K562 (cell line): ENCODE results near the gene EFNA1. TPM values are rescaled to one million over a fixed set of nuclear protein-coding genes. Genes with fewer than 3 reads are reported as not detected.
A peak's percentile ranks its signal among the peaks of the same experiment; 100 is the strongest.

Source experiments
- C11orf30 ChIP-seq: fragments of 450-650 bp; IDR thresholded peaks from 2 replicates; pipeline ENCODE4 v1.6.1; 2016; ENCODE audit warnings: low read depth, mild to moderate bottlenecking
- DDX20 ChIP-seq: fragments of 450-650 bp; IDR thresholded peaks from 2 replicates; pipeline ENCODE4 v1.6.1; 2016; ENCODE audit warnings: missing genetic modification characterization, low read depth, mild to moderate bottlenecking, missing compliant biosample characterization, moderate library complexity
- L3MBTL2 ChIP-seq: fragments of 450-650 bp; IDR thresholded peaks from 2 replicates; pipeline ENCODE4 v1.6.1; 2016; ENCODE audit warnings: mild to moderate bottlenecking, moderate library complexity
- LEF1 ChIP-seq: fragments of 450-650 bp; IDR thresholded peaks from 2 replicates; pipeline ENCODE4 v1.6.1; 2016; ENCODE audit warnings: mild to moderate bottlenecking
- MAFF ChIP-seq: IDR thresholded peaks from 2 replicates; pipeline ENCODE4 v1.6.1; 2012; ENCODE audit warnings: low read length, improper control_type of control experiment
- MAFG ChIP-seq: fragments of 450-650 bp; conservative IDR thresholded peaks from 2 replicates; pipeline ENCODE4 v1.6.1; 2016; ENCODE audit warnings: missing genetic modification characterization, missing compliant biosample characterization
- PHF8 ChIP-seq: fragments of 200-600 bp; sonication (generic); IDR thresholded peaks from 2 replicates; pipeline ENCODE4 v1.6.1; 2012; ENCODE audit warnings: mixed run types, mild to moderate bottlenecking, inconsistent platforms, low read length, moderate library complexity, borderline replicate concordance
- TSC22D4 ChIP-seq: fragments of 450-650 bp; IDR thresholded peaks from 2 replicates; pipeline ENCODE4 v1.6.1; 2016; ENCODE audit warnings: missing genetic modification characterization, missing biosample characterization, control low read depth
- ZNF263 ChIP-seq: sonication (generic); formaldehyde crosslinking; IDR thresholded peaks from 2 replicates; pipeline ENCODE4 v1.8.0; 2022; ENCODE audit warnings: mild to moderate bottlenecking, missing genetic modification reagents, borderline replicate concordance
- ZNF3 ChIP-seq: fragments of 250-450 bp; sonication (Bioruptor Pico); IDR thresholded peaks from 2 replicates; pipeline ENCODE4 v1.5.0; 2021; ENCODE audit warnings: mild to moderate bottlenecking, moderate library complexity
- ZNF316 ChIP-seq: fragments of 450-650 bp; IDR thresholded peaks from 2 replicates; pipeline ENCODE4 v1.6.1; 2016
- polyA plus RNA-seq, 8 experiments: library from polyadenylated mRNA; depleted of rRNA in 4 of 8; stranded (reverse) in 5 of 8; unstranded in 3 of 8; fragments of >200 nt; fragmentation: Nextera tagmentation in 2 of 8; fragmentation: Illumina TruSeq in 1 of 8; extraction: Ambion mirVana in 2 of 8; extraction: Trizol in 1 of 8; gene quantifications; 2 replicates each; pipeline versions ENCODE4 v1.2.1 to v1.2.3, GENCODE V29; 2011 to 2014; ENCODE audit warnings: inconsistent platforms in 1 of 8, missing spikeins in 1 of 8
- total RNA-seq, 7 experiments: library from RNA; depleted of rRNA in 6 of 7; stranded (reverse); fragments of >200 nt in 6 of 7; fragmentation: Illumina TruSeq in 2 of 7; extraction: Trizol in 2 of 7; gene quantifications; 2 replicates each; pipeline versions ENCODE4 v1.2.1 to v1.2.3, GENCODE V29; 2011 to 2021; ENCODE audit warnings: low replicate concordance in 1 of 7
- TF ChIP-seq, protein P1 (sequence below): fragments of 150-350 bp; IDR thresholded peaks from 2 replicates; pipeline ENCODE4 v1.6.1; 2014; ENCODE audit warnings: low read depth, mild to moderate bottlenecking, low read length, borderline replicate concordance

EFNA1 gene
- total and polyA plus RNA-seq, 9 of the 15 experiments (the other 6 are each of a cell fraction or from before 2014, with no cell fraction given): 2.1 to 9.3 (median 3.0) TPM

DNA sequence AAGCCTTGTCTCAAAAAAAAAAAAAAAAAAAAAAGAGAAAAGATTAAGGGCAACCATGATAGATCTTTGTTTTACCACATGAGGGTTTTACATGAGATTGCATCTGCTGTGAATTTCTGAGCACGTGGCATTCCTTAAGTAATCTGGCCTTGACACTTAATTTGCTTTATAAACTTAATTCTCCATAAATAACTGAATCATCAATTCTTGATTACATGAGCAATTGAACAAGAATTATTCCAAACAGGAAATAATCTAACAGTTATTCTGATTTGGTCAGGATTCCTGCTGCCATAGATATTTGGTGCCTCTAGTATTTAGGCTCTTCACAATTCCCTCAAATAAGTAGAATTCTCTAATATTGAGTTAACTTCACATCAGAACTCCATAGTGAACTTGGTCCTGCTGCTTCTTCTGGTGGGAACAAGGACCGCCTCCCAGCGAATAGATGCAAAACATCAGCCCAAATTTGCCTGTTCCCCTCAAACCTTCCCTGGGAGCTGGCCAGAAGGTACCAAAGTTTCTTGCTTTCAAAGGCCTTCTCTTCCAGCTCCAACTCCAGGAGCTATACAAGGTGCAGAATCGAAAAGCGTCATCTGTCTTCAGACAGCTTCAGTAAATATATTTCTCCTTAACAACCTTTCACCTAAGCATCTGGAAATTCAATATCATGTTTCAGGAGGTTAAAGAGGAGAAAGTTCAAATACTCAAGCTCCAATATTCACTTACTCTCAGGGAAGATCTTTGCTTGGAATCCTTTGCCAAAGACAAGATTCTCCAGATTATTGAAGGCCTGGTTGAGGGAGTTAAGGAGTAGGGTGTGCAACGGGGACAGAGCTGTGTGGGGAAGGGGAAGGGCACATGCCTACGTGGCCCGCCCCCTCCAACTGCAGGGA lies 44.4 kb downstream of the EFNA1 start (continued):
- TF ChIP-seq, protein P1, sequence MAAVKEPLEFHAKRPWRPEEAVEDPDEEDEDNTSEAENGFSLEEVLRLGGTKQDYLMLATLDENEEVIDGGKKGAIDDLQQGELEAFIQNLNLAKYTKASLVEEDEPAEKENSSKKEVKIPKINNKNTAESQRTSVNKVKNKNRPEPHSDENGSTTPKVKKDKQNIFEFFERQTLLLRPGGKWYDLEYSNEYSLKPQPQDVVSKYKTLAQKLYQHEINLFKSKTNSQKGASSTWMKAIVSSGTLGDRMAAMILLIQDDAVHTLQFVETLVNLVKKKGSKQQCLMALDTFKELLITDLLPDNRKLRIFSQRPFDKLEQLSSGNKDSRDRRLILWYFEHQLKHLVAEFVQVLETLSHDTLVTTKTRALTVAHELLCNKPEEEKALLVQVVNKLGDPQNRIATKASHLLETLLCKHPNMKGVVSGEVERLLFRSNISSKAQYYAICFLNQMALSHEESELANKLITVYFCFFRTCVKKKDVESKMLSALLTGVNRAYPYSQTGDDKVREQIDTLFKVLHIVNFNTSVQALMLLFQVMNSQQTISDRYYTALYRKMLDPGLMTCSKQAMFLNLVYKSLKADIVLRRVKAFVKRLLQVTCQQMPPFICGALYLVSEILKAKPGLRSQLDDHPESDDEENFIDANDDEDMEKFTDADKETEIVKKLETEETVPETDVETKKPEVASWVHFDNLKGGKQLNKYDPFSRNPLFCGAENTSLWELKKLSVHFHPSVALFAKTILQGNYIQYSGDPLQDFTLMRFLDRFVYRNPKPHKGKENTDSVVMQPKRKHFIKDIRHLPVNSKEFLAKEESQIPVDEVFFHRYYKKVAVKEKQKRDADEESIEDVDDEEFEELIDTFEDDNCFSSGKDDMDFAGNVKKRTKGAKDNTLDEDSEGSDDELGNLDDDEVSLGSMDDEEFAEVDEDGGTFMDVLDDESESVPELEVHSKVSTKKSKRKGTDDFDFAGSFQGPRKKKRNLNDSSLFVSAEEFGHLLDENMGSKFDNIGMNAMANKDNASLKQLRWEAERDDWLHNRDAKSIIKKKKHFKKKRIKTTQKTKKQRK: no peak
- TF ChIP-seq DDX20 (no peak), MAFF (peak; percentile 19; the same call in 1 of the 2 replicates), MAFG (tag) (peak; percentile 41; the same call in 1 of the 2 replicates), TSC22D4 (tag) (no peak), LEF1 (no peak), ZNF263 (CRISPR knock-in tag) (0 out of 2 replicates have a peak, but pooled peaks have one; percentile 25), ZNF316 (peak; percentile 85), L3MBTL2 (0 out of 2 replicates have a peak, but pooled peaks have one; percentile 9), C11orf30 (peak; percentile 76), ZNF3 (CRISPR knock-in tag) (peak; percentile 16; the same call in 1 of the 2 replicates), PHF8 (no peak)
